Colonic mucosa (tissue), 4 donors: Measurements from ENCODE around the gene NTSR1. TPM values are rescaled to one million over a fixed set of nuclear protein-coding genes. Genes with fewer than 3 reads are reported as not detected.
A peak's percentile ranks its signal among the peaks of the same experiment; 100 is the strongest.

Experiments
- DNase-seq: peaks from one replicate; pipeline ENCODE4 v3.0.0-alpha.2; 2020
- H3K27ac ChIP-seq: fragments of 200-600 bp; one replicate; pipeline ENCODE4 v1.8.0; 2021
- H3K27me3 ChIP-seq: fragments of 200-600 bp; one replicate; pipeline ENCODE4 v1.8.0; 2021
- H3K36me3 ChIP-seq: fragments of 200-600 bp; one replicate; pipeline ENCODE4 v1.8.0; 2021
- H3K4me1 ChIP-seq: fragments of 200-600 bp; one replicate; pipeline ENCODE4 v1.8.0; 2021; ENCODE audit warnings: mild to moderate bottlenecking
- H3K4me3 ChIP-seq: fragments of 200-600 bp; one replicate; pipeline ENCODE4 v1.8.0; 2021
- H3K9ac ChIP-seq, 2 donors: one replicate each; pipeline ENCODE4 v1.7.0; 2013; ENCODE audit warnings: control low read depth in 2 of 2, low read depth in 2 of 2, low read length in 2 of 2
- H3K9me3 ChIP-seq: fragments of 200-600 bp; one replicate; pipeline ENCODE4 v1.8.0; 2021
- intact Hi-C: fragments of 100-400 bp; cut with DNase I; formaldehyde crosslinking; loops from one replicate; pipeline ENCODE4 v1.14.1; 2022
- total RNA-seq, 2 donors: library from RNA; stranded (reverse); fragmentation: NEBNext Ultra II Directional in 1 of 2; extraction: Animal tissue kit (Norgen Biotek cat#: 25700) in 1 of 2; gene quantifications; one replicate each; pipeline ENCODE4 v1.2.1, GENCODE V29; 2021
- TF ChIP-seq, protein P1 (sequence below): fragments of 200-600 bp; IDR thresholded peaks from one replicate; pipeline ENCODE4 v1.8.0; 2022; ENCODE audit warnings: antibody characterized with exemption, mild to moderate bottlenecking
- donor health status: healthy.
- donor health status: DM: no; HTN: no; CAD: no.
- donor health status: DM: no; HTN: no; CAD: no.

Gene NTSR1
- total RNA-seq, 2 donors from 2014 or later, result 0.05 to 2.9 TPM

DNA sequence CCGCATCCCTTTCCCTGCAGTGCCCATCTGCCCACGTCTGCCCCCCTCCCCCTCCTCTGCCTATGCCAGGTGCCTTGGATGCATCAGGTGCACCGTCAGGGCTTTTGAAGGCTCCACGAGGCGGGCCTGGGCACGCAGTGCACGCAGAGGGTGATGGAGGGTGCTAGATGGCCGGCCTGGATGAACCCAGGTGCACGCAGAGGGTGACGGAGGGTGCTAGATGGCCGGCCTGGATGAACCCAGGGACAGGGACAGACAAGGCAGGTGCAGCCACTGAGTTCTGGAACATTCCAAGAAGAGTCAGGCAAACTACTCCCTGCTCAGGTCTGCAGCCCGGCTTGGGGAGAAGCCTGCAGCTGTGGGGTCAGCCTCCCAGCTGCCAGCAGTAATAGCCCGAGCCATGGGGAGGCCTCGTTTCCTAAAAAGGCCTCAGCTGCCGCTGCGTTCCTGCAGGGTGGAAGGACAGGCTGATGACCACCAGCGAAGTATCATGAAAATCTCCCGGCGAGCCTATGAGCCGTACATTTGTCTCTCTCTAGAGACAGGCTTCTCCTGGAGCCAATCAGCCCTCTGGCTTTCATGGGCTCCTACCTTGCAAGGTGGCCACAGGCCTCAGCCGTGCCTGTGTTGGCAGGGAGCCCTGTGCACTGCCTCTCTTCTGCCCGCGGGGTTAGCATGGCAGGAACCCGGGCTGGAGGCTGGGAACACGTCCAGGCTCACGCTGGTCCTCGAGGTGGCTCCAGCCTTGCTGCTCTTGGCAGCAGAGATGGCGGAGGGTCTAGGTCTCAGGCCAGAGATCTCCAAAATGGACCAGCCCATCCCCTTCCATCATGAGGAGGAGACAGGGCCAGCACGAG, 29.6 kb downstream of the NTSR1 start:
- Histone ChIP-seq H3K27ac (no peak overlapping the region), H3K27me3 (no peaks in the 10 kb centered on the region), H3K9me3 (no peaks in the 10 kb centered on the region), H3K4me1 (no peaks in the 10 kb centered on the region), H3K36me3 (no peaks in the 10 kb centered on the region), H3K4me3 (no peak overlapping the region), H3K9ac (no peak overlapping the region)
- intact Hi-C loops, result no loop called here
- TF ChIP-seq, protein P1, sequence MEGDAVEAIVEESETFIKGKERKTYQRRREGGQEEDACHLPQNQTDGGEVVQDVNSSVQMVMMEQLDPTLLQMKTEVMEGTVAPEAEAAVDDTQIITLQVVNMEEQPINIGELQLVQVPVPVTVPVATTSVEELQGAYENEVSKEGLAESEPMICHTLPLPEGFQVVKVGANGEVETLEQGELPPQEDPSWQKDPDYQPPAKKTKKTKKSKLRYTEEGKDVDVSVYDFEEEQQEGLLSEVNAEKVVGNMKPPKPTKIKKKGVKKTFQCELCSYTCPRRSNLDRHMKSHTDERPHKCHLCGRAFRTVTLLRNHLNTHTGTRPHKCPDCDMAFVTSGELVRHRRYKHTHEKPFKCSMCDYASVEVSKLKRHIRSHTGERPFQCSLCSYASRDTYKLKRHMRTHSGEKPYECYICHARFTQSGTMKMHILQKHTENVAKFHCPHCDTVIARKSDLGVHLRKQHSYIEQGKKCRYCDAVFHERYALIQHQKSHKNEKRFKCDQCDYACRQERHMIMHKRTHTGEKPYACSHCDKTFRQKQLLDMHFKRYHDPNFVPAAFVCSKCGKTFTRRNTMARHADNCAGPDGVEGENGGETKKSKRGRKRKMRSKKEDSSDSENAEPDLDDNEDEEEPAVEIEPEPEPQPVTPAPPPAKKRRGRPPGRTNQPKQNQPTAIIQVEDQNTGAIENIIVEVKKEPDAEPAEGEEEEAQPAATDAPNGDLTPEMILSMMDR, result no peak
- no peak for DNase-seq

DNA sequence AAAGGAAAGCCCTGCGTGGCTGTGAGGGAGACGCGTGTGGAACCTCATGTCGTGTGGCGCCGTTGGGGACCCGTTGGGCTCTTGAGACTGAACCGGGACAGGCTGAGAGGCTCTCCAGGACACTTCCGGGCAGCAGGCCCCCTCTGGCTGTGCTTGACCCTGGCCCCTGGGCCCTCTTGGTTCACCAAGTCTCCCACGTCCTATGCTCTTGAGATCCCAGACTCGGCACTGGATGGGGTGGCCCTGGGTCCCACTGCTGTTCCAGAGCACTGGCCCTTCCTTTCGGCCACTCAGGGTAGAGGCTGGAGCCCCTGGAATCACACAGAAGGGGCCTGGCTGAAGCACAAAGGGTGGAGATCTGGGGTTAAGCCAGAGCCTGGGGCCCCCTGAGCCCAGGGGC, 30.4 kb downstream of the NTSR1 start:
- H3K27me3 ChIP-seq, result no peaks in the 10 kb centered on the region
- no peaks in the 10 kb centered on the region for H3K4me1 ChIP-seq
- DNase-seq, result no peak
- TF ChIP-seq, protein P1, result no peak
- no peaks in the 10 kb centered on the region for H3K36me3 ChIP-seq
- intact Hi-C loops, result no loop called here
- no peak overlapping the region for H3K4me3 ChIP-seq
- H3K9me3 ChIP-seq, result no peaks in the 10 kb centered on the region
- no peak overlapping the region for H3K9ac ChIP-seq
- peak overlapping the region; percentile 47 for H3K27ac ChIP-seq

DNA sequence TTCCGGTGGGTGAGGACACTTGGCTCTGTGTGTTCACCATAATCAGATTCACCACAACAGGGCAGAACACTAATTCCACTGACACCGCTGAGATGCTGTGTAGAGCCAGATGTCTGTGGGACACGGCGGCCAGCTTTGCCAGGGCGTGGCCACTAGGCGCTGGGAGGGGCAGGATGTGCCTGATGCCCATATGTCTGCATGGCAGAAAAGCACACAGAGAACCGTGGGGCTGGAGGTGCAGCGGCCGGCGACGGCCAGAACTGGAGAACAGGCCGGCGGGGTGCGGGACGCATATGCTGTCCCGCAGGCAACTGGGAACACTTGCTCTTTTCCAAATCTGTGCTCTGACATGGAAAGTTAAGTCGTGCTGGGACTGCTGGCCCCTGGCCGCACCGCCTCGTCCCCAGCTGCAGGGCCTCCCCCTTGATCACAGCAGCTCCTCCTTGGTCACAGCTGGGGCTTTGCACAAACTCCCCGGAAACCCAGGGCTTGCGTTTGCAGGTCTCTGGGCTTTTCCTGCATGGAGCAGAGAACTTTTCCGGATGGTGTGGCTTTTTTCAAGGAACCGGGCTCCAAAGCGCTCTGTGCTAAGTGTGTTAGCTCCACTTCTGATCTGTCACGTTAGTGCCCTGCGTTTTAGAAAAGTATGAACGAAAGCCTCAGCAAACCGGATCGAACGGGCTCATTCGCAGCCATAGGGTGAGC, 31.1 kb downstream of the NTSR1 start:
- Histone ChIP-seq H3K4me3 (no peak overlapping the region), H3K9me3 (no peaks in the 10 kb centered on the region), H3K36me3 (no peaks in the 10 kb centered on the region), H3K9ac (no peak overlapping the region), H3K4me1 (no peaks in the 10 kb centered on the region), H3K27ac (peak overlapping the region; percentile 47), H3K27me3 (no peaks in the 10 kb centered on the region)
- TF ChIP-seq, protein P1, result no peak
- intact Hi-C loops, result no loop called here
- DNase-seq, result peak; percentile 47

DNA sequence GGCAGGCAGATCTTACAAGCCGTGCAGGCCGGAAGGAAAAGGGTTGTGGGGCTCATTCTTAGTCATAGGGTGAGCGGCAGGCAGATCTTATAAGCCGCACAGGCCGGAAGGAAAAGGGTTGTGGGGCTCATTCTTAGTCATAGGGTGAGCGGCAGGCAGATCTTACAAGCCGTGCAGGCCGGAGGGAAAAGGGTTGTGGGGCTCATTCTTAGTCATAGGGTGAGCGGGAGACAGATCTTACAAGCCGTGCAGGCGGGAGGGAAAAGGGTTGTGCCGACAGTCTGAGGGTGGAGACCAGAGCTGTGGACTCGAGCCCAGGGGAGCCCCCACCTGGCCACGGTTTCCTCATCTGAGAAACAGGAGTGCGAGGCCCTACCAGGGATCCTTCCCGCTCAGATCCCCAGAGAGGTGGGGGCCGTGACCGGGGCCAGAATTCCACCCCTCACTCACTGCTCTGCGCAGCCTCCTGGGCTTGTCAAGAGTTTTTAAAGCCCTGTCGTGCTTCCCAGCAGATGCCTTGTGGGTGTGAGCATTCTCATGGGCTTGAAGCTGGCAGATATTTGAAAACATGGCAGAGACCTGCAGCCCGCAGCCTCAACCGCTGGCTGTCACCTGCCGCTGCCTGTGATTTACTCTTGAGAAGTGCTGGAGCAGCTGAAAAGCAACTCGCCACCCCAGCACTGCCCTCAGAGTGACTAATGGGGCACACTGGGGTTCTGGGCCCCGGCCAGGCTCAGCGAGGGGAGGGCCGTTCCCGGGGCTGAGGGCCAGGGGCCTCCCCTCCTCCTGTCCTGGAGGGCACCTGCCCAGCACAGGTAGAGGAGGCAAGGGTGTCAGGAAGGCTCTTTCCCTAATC, 31.9 kb downstream of the NTSR1 start:
- Histone ChIP-seq H3K4me1 (no peaks in the 10 kb centered on the region), H3K4me3 (no peak overlapping the region), H3K27me3 (no peaks in the 10 kb centered on the region), H3K9me3 (no peaks in the 10 kb centered on the region), H3K36me3 (no peaks in the 10 kb centered on the region), H3K9ac (peak overlapping the region in 1 of 2 donors; percentile 2), H3K27ac (peak overlapping the region; percentile 32)
- TF ChIP-seq, protein P1, result no peak
- no peak for DNase-seq
- intact Hi-C loops, result no loop called here

DNA sequence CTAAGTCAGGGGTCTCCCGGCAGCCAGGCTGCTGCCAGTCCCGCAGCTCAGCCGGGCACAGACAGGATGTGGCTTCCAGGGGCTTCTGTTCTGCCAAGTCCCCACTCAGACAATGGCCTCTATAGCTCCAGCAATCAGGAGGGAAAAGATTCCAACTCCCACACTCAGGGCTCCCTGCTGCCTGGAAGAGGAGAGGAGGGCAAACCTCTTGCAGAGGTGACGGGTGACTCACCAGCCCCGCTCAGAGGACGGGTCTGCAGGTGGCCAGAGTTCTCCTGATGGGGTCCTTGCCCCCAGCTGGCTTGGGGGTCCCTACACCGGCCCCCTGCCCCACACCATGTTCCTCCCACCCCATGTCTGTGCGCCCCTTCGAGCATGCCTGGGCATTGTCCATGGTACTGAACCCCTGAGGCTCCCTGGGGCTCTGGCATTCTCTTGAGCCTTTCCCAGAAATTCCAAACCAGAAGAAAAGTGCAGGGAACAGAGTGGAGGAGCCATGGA, 32.6 kb downstream of the NTSR1 start:
- no peak overlapping the region for H3K27ac ChIP-seq
- H3K27me3 ChIP-seq, result no peaks in the 10 kb centered on the region
- no peaks in the 10 kb centered on the region for H3K9me3 ChIP-seq
- H3K4me3 ChIP-seq, result no peak overlapping the region
- DNase-seq, result no peak
- intact Hi-C loops, result no loop called here
- H3K9ac ChIP-seq, result no peak overlapping the region
- no peaks in the 10 kb centered on the region for H3K36me3 ChIP-seq
- no peaks in the 10 kb centered on the region for H3K4me1 ChIP-seq
- TF ChIP-seq, protein P1, result no peak
